HG03025 (cell line): ENCODE data around the gene MDM4.
"Not testable (repeated sequence)": the region's sequence is repeated elsewhere in the genome, so short reads cannot be mapped to it uniquely, and the experiment has no call there.

Source experiments
- ATAC-seq: cut with Tn5 transposase; IDR thresholded peaks from one replicate; pipeline ENCODE4 v1.9.1; 2021; ENCODE audit warnings: mild to moderate bottlenecking, moderate library complexity; ENCODE audit not compliant: unreplicated experiment, low FRiP score

Gene MDM4

GRCh38 chr1:204558467-204558866 lies 42.3 kb downstream of the MDM4 start:
- ATAC-seq, result no peak

- ATAC-seq, result not testable (repeated sequence)
These were observed 43.8 kb downstream of the MDM4 start for GRCh38 chr1:204560002-204560401.

GRCh38 chr1:204560590-204561150 lies 44.5 kb downstream of the MDM4 start:
- no peak for ATAC-seq

- ATAC-seq, result no peak
These were observed 46.1 kb downstream of the MDM4 start for GRCh38 chr1:204562075-204562990.

- ATAC-seq, result no peak
These were observed 47.1 kb downstream of the MDM4 start for GRCh38 chr1:204563307-204563706.

GRCh38 chr1:204563780-204564179 lies 47.6 kb downstream of the MDM4 start:
- no peak for ATAC-seq

GRCh38 chr1:204564835-204565234 lies 48.6 kb downstream of the MDM4 start:
- no peak for ATAC-seq

- ATAC-seq, result no peak
These were observed 49.7 kb downstream of the MDM4 start for GRCh38 chr1:204565617-204566582.

- ATAC-seq, result no peak
These were observed 50.4 kb downstream of the MDM4 start for GRCh38 chr1:204566583-204566955.

- ATAC-seq, result no peak
These were observed 50.9 kb downstream of the MDM4 start for GRCh38 chr1:204567071-204567470.

GRCh38 chr1:204568576-204569315 lies 52.5 kb downstream of the MDM4 start:
- no peak for ATAC-seq

- ATAC-seq, result no peak
These were observed 53.3 kb downstream of the MDM4 start for GRCh38 chr1:204569478-204569877.

GRCh38 chr1:204570021-204570420 lies 53.8 kb downstream of the MDM4 start:
- not testable (repeated sequence) for ATAC-seq

- ATAC-seq, result no peak
These were observed 54.9 kb downstream of the MDM4 start for GRCh38 chr1:204571128-204571527.

- no peak for ATAC-seq
These were observed 55.4 kb downstream of the MDM4 start for GRCh38 chr1:204571631-204572030.

GRCh38 chr1:204572923-204573922 lies 57.0 kb downstream of the MDM4 start:
- ATAC-seq, result no peak

- ATAC-seq, result no peak
These were observed 58.0 kb downstream of the MDM4 start for GRCh38 chr1:204574016-204574864.

- ATAC-seq, result no peak
These were observed 58.6 kb downstream of the MDM4 start for GRCh38 chr1:204574865-204575163.
